Chondrocyte (in vitro differentiated cells): ENCODE results near the gene M1AP. TPM values are rescaled to one million over a fixed set of nuclear protein-coding genes. Genes with fewer than 3 reads are reported as not detected.

Experiments used
- DNase-seq: peaks from one replicate; pipeline ENCODE4 v3.0.0; 2021; ENCODE audit warnings: mixed read lengths, low spot score
- H3K27ac Mint-ChIP-seq: one replicate; pipeline ENCODE4 v1.8.0; 2021; ENCODE audit warnings: mild to moderate bottlenecking, moderate library complexity, mixed read lengths; ENCODE audit not compliant: unreplicated experiment
- H3K27me3 Mint-ChIP-seq: 2 replicates; pipeline ENCODE4 v1.8.0; 2021; ENCODE audit warnings: low read depth, mixed read lengths
- H3K36me3 Mint-ChIP-seq: 2 replicates; pipeline ENCODE4 v1.8.0; 2021; ENCODE audit warnings: low read depth, mixed read lengths
- H3K4me1 Mint-ChIP-seq: 2 replicates; pipeline ENCODE4 v1.8.0; 2021; ENCODE audit warnings: low read depth, mild to moderate bottlenecking, mixed read lengths
- H3K4me3 Mint-ChIP-seq: one replicate; pipeline ENCODE4 v1.8.0; 2021; ENCODE audit warnings: mild to moderate bottlenecking, moderate library complexity, mixed read lengths; ENCODE audit not compliant: unreplicated experiment
- H3K9me3 Mint-ChIP-seq: 2 replicates; pipeline ENCODE4 v1.8.0; 2021; ENCODE audit warnings: low read depth, mixed read lengths
- total RNA-seq: library from RNA; stranded (reverse); gene quantifications from 3 replicates; pipeline ENCODE4 v1.2.1, GENCODE V29; 2021
- TF ChIP-seq, protein P1 (sequence below): fragments of 200-600 bp; sonication (generic); IDR thresholded peaks from 2 replicates; pipeline ENCODE4 v1.5.0; 2021; ENCODE audit warnings: antibody characterized with exemption, mild to moderate bottlenecking, moderate library complexity

M1AP gene
- total RNA-seq, 1 donor from 2014 or later: 0.35 TPM

DNA sequence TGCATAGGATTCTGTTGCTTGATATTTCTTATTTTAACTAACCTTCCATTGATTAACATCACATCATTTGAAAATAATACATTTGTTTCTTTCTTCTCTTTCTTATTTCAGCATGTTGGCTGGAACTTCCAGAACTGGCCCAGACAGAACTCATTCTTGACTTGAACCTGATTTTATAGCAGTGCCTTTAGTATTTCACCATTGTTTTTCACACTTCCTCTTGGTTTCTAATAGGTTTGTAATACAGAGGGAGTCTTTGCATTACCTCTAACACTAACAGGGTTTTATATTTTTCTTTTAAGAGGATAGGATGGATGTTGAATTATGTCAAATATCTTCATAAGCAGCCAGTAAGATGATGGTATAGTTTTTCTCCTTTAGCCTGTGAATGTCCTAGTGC is 45.1 kb upstream of the M1AP start:
- Mint-ChIP-seq H3K36me3 (no peaks in the 10 kb centered on the region), H3K9me3 (no peaks in the 10 kb centered on the region), H3K4me3 (no peak overlapping the region), H3K27me3 (peaks cover 7% of the 10 kb centered on the region), H3K27ac (no peak overlapping the region), H3K4me1 (peaks cover 4% of the 10 kb centered on the region)
- no peak for DNase-seq
- TF ChIP-seq, protein P1, sequence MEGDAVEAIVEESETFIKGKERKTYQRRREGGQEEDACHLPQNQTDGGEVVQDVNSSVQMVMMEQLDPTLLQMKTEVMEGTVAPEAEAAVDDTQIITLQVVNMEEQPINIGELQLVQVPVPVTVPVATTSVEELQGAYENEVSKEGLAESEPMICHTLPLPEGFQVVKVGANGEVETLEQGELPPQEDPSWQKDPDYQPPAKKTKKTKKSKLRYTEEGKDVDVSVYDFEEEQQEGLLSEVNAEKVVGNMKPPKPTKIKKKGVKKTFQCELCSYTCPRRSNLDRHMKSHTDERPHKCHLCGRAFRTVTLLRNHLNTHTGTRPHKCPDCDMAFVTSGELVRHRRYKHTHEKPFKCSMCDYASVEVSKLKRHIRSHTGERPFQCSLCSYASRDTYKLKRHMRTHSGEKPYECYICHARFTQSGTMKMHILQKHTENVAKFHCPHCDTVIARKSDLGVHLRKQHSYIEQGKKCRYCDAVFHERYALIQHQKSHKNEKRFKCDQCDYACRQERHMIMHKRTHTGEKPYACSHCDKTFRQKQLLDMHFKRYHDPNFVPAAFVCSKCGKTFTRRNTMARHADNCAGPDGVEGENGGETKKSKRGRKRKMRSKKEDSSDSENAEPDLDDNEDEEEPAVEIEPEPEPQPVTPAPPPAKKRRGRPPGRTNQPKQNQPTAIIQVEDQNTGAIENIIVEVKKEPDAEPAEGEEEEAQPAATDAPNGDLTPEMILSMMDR: no peak

DNA sequence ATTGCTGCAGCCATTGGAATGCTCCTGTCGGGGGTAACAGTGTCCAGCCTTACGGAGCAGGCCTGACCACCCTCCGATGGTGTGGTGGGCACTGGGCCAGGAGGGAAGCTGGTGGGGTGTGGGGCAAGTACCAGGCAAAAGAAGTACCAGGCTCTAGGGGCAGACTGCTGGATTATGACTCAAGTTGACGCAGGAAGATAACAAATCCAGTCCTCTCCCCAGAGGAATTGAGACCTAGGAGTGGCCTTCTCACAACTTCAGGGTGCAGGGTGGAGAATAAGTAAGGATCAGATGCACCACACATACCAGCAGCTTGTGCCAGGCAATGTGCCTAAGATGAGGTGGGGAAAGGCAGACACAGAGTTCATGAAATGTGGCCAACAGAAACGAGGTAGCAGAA is 43.8 kb upstream of the M1AP start:
- Mint-ChIP-seq H3K27ac (no peak overlapping the region), H3K27me3 (peaks cover 11% of the 10 kb centered on the region), H3K36me3 (no peaks in the 10 kb centered on the region), H3K9me3 (no peaks in the 10 kb centered on the region), H3K4me3 (no peak overlapping the region), H3K4me1 (peaks cover 4% of the 10 kb centered on the region)
- DNase-seq: no peak
- TF ChIP-seq, protein P1: no peak

- TF ChIP-seq, protein P1: peak; percentile 98
- no peaks in the 10 kb centered on the region for H3K9me3 Mint-ChIP-seq
- DNase-seq: no peak
- no peaks in the 10 kb centered on the region for H3K36me3 Mint-ChIP-seq
- H3K27me3 Mint-ChIP-seq: peaks cover 13% of the 10 kb centered on the region
- peaks cover 4% of the 10 kb centered on the region for H3K4me1 Mint-ChIP-seq
- no peak overlapping the region for H3K27ac Mint-ChIP-seq
- H3K4me3 Mint-ChIP-seq: no peak overlapping the region
Observed at GRCh38 chr2:74690571-74690970, 42.4 kb upstream of the M1AP start.

- Mint-ChIP-seq H3K4me1 (peaks cover 4% of the 10 kb centered on the region), H3K27ac (no peak overlapping the region), H3K9me3 (no peaks in the 10 kb centered on the region), H3K36me3 (no peaks in the 10 kb centered on the region), H3K27me3 (peaks cover 11% of the 10 kb centered on the region), H3K4me3 (no peak overlapping the region)
- DNase-seq: no peak
- TF ChIP-seq, protein P1: no peak
Observed at GRCh38 chr2:74689671-74690070, 41.5 kb upstream of the M1AP start.

- no peak for DNase-seq
- no peaks in the 10 kb centered on the region for H3K9me3 Mint-ChIP-seq
- peaks cover 11% of the 10 kb centered on the region for H3K27me3 Mint-ChIP-seq
- H3K36me3 Mint-ChIP-seq: no peaks in the 10 kb centered on the region
- peaks cover 4% of the 10 kb centered on the region for H3K4me1 Mint-ChIP-seq
- no peak overlapping the region for H3K4me3 Mint-ChIP-seq
- H3K27ac Mint-ChIP-seq: no peak overlapping the region
- TF ChIP-seq, protein P1: no peak
Observed at GRCh38 chr2:74688881-74689280, 40.8 kb upstream of the M1AP start.
